Epithelial cell of proximal tubule (primary cell): ENCODE measurements around the gene BRF1. TPM values are rescaled to one million over a fixed set of nuclear protein-coding genes. Genes with fewer than 3 reads are reported as not detected.

Source experiments
- DNase-seq: peaks from one replicate; pipeline ENCODE4 v3.0.0-alpha.2; 2011; ENCODE audit warnings: low read depth
- H3K4me3 ChIP-seq: 2 replicates; pipeline ENCODE4 v1.5.1; 2011; ENCODE audit warnings: low read depth, mild to moderate bottlenecking, low read length
- total RNA-seq: library from RNA; depleted of rRNA; stranded (reverse); fragments of >200 nt; gene quantifications from 2 replicates; pipeline ENCODE4 v1.2.3, GENCODE V29; 2015
- TF ChIP-seq, protein P1 (sequence below): conservative IDR thresholded peaks from 2 replicates; pipeline ENCODE4 v1.5.1; 2012; ENCODE audit warnings: low read depth, mild to moderate bottlenecking, low read length

BRF1 gene
- total RNA-seq, 1 donor from 2014 or later: 23.8 TPM

DNA sequence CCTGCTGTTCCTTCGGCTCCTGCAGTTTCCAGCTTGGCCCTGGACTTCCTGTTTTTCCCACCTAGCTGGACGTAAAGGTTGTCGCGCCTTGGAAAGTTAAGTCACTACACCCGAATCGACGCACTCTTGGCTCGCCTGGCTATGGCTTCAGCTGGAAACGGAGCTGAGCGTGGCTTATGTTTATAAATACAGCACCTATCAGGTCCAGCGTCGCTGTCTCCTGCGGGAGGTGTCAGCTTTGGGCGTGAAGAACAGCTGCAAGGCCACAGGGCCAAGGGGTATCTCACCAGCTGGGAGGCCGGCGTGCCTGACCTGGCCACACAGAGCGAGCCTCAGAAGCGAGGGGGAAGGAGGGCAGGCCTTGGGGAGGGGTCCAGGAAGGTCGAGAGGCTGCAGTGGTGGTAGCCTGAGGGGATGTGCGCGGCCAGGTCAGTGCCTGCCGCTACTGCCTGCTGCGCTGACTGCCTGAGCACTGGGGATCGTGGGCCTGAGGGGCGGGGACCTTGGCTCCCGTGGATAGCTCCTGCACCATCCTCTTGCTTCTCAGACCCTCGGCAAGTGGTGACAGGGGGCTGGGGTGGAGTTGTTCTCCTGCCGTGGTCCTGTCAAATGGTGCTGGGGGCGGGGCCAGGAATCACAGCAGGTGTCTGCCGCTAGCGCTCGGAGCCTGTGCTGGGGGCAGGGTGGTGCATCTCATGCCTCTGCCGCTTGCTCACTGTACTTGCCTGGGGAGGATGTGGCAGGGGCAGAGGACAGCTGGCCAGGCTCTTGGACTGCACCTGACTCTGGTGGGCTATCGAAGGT lies 26.3 kb upstream of the BRF1 start:
- DNase-seq: no peak
- TF ChIP-seq, protein P1, sequence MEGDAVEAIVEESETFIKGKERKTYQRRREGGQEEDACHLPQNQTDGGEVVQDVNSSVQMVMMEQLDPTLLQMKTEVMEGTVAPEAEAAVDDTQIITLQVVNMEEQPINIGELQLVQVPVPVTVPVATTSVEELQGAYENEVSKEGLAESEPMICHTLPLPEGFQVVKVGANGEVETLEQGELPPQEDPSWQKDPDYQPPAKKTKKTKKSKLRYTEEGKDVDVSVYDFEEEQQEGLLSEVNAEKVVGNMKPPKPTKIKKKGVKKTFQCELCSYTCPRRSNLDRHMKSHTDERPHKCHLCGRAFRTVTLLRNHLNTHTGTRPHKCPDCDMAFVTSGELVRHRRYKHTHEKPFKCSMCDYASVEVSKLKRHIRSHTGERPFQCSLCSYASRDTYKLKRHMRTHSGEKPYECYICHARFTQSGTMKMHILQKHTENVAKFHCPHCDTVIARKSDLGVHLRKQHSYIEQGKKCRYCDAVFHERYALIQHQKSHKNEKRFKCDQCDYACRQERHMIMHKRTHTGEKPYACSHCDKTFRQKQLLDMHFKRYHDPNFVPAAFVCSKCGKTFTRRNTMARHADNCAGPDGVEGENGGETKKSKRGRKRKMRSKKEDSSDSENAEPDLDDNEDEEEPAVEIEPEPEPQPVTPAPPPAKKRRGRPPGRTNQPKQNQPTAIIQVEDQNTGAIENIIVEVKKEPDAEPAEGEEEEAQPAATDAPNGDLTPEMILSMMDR: no peak
- no peak overlapping the region for H3K4me3 ChIP-seq

DNA sequence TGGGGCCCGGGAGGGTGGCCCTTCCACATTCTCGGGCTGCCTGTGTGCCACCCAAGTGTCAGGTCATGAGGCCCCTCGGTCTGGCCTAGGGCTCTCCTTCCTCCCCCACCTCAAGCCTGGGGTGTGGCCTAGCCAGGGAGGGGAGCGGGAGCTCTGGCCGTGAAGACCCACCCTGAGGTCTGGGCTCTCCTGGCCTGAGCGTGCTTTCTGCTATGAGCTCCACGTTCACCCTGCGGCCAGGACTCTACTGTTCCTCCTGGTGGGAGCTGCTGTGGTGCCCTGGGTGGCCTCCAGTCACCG lies 25.7 kb upstream of the BRF1 start:
- TF ChIP-seq, protein P1: no peak
- H3K4me3 ChIP-seq: no peak overlapping the region
- no peak for DNase-seq

DNA sequence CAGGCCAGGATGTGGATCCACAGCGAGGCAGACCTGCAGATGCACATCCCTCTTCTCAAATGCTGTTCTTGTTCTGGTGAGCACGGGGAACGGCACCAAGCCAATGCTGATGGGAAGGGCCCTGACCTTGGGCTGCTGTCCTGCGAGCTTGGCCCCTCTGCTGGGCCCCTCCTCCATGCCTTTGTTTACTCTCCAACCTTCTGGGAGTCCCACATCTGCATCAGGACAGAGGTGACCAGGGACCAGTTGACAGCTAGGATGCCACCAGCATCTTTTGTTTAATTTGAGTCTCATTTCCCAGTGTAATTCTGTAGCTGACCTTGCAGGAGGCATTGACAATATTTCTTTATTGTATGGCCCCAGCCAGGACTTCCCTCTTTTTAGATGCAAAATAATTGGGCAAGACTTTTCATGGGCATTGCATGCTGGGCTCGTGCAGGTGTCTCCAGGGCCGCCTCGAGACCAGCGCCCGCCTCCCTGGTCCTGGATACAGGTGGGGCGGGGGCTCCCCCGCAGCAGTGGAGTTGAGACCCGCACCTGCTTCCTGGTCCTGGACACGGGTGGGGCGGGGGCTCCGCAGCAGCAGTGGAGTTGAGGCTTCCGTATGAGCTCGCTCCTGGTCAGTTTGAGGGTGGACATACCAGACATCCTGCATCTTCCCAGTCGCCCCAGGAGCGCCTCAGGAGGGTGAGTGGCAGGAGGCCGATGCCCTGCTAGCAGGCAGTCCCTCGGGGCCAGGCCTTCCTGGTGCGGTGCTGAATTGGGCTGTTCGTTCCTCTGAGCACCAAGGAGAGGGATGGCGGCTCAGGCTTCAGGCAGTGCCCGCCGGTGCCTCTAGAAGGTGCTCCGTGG lies 25.1 kb upstream of the BRF1 start:
- no peak overlapping the region for H3K4me3 ChIP-seq
- no peak for DNase-seq
- TF ChIP-seq, protein P1: no peak

DNA sequence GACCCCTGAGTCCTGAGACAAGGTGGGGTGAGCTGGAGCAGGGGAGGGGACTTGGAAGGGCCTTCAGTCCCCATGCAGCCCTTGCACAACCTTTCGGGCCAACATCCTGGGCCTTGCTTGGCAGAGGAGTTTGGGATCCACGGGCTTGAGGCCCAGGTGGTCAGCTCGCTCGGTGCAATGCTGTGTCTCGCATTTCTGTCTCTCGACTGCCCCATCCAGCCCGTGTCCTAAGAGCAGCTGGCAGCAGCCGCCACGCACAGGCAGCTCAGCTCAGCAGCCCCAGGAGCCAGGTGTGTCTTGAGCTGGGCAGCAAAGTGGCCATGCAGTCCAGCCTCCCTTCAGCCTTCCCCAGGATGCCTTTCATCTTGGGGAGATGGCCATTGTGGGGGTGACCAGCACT lies 24.5 kb upstream of the BRF1 start:
- TF ChIP-seq, protein P1: no peak
- no peak for DNase-seq
- no peak overlapping the region for H3K4me3 ChIP-seq

DNA sequence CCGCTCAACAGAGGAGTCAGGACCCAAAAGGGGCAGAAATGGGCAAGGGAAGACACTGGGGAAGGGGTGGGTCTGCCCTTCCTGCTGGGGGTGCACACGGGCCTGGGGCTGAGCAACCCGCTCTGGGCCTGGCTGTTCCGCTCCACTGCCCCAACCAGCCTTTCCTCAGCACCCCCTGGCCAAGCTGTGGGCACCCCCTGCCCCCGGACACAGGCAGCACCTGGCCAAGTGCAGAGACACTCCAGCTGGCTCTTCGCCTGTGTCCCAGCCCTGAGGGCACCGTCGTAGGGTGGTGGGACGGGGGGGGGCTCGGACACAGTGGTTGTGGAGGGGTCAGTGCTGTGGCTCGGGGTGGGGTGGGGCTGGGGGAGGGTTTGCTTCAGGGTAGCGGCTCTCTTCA lies 24.1 kb upstream of the BRF1 start:
- no peak overlapping the region for H3K4me3 ChIP-seq
- no peak for DNase-seq
- TF ChIP-seq, protein P1: no peak

DNA sequence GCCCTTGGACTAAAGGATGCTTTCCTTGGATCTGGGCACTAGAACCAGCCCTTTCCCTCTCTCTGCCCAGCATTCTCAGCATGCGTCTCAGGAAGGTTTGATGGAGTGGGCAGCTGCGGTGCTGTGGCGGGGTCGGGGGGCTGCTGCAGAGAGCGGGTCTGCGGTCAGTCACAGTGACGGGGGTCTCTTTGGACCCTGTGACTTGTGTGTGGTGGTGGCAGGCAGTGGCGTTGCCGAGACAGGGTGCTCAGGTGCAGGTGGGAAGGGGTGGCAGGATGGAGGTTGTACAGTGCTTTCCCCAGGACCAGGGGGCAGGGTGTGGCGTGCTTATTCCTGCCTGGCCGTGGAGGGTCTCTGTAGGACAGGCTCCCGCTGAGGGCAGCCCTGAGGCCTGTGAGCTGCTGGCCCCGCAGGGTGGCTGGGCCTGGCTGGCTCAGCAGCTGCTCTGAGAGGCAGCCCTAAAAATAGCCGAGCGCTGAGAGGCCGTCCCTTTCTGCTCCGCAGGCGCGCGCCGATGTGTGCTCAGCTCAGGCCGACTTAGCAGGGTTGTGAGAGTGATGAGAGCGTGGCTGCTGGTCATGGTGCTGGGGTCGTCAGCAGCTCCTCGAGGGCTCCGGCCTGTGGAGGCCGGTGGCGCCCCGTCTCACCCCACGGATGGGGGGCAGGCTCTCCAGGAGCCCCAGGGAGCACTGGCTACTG lies 23.4 kb upstream of the BRF1 start:
- no peak for DNase-seq
- H3K4me3 ChIP-seq: no peak overlapping the region
- TF ChIP-seq, protein P1: no peak
